HG02943 (cell line): ENCODE data around the gene WNK2.
"Not testable (repeated sequence)": the region's sequence is repeated elsewhere in the genome, so short reads cannot be mapped to it uniquely, and the experiment has no call there.

ENCODE experiments used
- ATAC-seq: cut with Tn5 transposase; IDR thresholded peaks from one replicate; pipeline ENCODE4 v1.9.1; 2021; ENCODE audit warnings: mild to moderate bottlenecking, low read depth, moderate library complexity; ENCODE audit not compliant: unreplicated experiment

Gene WNK2

DNA sequence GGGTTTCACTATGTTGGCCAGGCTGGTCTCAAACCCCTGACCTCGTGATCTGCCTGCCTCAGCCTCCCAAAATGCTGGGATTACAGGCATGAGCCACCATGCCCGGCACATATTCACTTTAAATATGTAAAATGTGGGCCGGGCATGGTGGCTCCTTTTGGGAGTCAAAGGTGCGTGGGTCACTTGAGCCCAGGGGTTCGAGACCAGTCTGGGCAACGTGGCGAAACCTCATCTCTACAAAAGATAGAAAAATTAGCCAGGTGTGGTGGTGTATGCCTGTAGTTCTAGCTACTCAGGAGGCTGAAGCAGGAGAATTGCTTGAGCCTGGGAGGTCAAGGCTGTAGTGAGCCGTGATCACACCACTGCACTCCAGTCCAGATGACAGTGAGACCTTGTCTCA, 67.4 kb downstream of the WNK2 start:
- ATAC-seq, result not testable (repeated sequence)

DNA sequence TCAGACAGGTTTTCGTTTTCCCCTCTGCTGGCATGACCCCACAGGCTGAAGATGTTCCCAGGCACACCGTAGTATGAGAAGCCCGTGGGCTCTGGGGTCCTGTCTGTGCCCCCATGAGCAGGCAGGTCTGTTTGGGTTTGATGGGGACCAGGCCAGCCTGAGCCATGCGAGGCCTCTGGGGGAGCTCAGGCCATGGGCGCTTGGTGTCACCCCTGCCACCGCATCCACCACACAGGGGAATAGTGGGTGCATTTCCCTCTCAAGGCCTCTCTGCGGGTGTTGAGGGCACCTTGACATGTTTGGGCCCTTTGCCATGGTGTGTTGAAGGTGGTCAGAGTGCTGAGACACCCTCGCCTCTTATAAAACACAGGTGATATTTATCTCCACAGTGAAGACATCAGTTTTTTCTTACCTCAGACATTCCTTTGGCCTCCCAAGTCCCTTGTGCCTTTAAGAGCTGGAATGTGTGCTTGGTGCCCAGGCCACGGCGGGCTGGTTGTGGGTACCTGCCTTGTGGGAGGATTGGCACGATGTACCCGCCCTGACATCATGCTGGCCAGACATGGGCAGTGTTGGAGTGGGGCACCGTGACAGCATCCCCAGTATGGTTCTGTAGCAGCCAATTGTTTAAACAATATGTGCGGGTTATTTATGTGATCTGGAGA, 68.3 kb downstream of the WNK2 start:
- ATAC-seq, result no peak

DNA sequence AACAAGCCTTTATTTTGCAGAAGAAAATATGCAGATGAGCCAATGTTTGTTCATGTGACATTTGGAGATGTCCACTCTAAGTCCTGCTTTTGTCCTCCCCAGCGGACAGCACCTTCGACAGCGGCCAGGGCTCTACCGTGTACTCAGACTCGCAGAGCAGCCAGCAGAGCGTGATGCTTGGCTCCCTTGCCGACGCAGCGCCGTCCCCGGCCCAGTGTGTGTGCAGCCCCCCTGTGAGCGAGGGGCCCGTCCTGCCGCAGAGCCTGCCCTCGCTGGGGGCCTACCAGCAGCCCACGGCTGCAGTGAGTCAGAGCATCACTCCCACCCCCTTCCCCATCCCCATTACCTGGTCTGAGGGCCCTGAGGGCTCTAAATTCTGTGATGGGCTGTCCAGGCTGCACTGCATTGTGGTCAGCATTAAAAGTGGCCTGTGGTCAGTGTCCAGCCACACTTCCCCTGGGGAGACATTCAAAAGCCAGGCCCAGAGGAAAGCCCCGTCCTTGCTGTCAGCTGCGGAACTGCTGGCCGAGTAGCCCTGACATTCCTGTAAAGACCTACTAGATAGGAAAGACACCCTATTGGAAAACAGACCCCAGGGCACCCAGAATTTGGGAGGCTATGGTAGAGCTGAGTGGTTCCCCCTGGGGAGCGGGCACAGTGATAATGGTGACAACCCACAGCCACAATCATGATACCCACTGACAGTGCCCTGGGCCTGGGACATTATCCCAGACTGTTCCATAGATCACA, 69.0 kb downstream of the WNK2 start:
- ATAC-seq, result no peak

DNA sequence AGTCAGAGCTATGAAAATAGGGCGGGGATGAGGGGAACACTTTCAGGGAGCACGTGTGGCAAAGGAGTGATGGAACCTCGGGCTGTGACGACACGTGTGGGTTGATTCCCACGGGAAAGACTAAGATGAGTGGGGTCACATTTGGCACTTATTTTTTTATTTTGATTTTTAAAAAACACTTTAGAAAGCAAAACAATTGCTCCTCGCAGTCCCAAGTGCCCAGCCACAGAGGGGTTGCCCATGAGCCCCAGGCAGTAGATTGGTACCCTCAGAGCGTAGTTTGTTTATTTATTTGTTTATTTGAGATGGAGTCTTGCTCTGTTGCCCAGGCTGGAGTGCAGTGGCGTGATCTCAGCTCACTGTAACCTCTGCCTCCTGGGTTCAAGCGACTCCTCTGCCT, 69.7 kb downstream of the WNK2 start:
- no peak for ATAC-seq

DNA sequence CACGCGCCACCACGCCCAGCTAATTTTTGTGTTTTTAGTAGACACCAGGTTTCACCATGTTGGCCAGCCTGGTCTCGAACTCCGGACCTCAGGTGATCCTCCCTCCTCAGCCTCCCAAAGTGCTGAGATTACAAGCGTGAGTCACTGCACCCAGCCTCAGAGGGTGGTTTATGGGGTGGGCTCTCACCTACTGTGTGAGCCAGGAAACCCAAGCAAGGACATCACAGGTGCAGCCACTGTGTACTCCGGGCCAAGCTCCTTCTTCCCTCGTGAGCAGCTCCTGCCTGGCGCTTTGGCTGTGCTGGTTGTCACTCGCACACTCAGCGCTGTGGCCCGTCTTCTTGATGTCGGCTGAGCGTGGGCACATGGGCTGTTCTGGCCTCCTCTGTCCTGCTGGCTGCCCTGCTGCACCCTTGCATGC, 70.1 kb downstream of the WNK2 start:
- ATAC-seq, result no peak

DNA sequence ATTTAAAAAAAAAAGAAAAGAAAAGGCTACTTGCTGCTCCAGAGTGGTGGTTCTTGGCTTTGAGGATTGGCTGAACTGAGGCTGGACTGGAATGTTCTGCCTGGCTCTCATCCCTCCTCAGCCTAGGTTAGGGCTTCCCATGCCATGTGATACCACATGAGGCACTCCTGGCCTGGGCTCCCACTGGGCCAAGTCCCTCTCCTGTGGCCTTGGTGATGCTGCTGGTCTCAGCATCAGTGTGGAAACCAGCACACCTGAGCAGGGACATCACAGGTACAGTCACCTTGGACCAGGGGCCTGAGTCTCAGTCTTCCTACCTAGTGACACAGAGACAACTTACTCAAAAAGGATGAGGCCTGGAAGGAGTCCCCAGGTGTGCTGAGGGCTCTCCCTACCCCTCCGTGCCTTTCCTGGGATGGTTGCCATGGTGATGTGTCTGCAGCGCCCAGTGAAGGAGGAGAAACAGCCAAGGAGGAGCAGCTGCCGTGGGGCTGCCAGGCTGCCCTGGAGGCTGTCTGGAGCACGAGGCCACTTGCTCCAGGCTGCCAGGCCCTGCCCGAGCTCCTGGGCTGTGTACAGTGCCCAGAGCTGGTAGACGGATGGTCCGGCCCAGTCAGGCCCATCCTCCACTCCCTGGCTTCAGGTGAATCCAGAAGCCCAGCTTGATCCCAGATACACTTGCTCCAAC, 71.0 kb downstream of the WNK2 start:
- ATAC-seq, result no peak

DNA sequence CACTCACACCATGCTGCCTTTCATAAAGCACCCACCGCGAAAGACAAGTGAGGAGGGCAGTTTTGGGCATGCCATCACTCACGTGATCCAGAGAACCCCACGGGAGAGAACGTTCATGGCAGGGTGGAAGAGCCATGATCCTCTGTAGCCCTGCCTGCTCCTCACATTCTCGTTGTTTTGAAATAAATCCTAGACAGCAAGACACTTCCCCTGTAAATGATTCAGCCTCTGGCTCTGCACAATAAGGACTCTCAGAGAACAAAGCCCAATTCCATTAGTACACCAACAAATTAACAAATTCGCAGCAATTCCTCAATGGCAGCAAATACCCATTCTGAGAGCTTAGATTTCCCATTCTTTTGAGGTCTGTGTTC, 71.5 kb downstream of the WNK2 start:
- no peak for ATAC-seq

DNA sequence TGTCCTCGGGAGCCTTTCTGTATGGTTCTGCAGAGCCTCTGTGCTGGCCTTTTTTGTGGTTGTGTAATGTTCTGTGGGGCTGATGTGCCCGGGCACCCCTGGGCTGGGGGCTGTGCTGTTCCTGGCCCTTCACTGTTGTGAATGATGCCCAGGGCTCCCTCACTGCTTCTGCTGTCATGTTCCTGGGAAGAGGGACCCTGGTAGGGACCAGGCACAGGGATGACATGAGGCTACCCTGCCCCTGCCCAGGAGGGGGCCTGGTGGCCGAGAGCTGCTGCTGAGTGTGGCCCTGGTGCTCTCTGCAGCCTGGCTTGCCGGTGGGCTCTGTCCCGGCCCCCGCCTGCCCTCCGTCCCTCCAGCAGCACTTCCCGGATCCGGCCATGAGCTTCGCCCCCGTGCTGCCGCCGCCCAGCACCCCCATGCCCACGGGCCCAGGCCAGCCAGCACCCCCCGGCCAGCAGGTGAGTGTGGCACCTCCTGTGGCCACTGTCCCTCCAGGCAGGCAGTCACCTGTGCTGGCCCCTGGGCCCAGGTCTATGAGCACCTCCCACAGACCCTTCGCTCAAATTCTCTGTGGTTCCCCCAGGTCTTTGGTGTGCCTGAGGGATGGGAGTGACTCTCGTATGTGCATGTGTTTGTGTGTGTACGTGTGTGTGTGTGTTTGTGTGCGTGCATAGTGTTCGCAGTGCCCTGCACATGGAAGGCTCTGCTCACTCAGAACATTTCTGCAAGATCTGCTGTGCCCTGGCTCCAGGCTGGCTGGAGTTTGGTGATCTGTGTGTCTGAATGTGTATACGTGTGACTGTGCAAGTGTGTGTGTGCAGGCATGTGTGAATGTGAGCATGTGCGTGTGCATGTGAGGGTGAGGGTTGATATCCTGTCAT, 72.3 kb downstream of the WNK2 start:
- ATAC-seq, result no peak

DNA sequence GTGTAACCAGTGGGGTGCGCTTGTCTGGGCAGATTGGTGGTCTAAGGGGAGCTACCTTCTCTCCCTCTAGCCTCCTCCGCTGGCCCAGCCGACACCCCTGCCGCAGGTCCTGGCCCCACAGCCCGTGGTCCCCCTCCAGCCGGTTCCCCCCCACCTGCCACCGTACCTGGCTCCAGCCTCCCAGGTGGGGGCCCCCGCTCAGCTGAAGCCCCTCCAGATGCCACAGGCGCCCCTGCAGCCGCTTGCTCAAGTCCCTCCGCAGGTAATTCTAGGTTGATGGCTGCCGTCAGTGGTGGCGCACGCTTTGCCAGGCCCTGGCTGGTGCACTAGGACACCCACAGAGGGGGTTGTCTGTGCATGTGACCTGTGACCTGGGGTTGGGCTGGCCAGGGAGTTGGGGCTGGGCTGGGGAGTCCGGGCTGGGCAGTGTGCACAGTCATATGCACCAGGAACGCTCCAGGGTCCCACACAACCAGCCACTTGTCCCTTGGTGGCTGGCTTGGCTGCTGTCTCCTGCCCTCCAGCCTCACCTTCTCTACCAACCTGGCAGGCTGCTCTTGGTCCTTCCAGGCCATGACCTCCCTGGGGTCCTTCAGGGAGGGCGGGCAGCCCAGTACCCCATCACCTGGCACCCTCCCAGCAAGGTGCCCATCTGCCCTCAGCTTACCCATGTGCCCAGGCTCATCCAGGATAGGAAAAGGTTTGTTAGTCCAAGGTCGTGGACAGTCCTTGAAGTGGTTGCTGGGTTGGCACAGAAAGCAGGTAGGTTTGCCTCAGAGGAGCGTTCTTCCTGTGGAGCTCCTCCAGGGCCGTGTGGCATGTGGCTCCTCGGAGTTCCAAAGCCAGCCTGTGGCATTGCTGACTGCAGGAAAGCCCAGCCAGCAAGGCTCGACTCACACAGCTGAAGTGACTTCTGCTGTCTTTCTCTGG, 73.2 kb downstream of the WNK2 start:
- no peak for ATAC-seq

DNA sequence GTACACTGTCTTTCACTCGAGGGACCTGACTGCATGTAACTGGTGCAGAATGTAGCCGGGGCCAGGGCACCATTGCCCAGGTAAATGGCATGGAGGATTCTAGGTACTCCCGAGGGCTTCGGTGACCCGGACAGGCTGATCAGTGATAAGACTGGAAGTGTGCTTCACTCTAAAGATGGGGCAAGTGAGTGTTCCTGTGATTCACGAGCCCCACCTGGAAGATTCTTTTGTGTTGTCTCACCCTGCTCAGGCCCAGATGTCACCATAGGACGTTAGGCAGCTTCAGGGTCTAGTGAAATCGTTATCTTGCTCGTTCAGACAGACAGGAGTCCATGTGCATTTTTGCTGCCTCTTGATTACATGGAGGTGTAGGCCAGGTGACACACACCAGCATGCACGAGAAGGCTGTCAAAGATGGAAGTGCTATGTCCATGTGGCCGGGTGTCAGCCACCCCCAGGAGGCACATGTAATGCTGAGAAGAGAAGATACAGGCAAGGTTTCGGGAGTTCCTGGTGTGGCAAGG, 73.9 kb downstream of the WNK2 start:
- ATAC-seq, result no peak

DNA sequence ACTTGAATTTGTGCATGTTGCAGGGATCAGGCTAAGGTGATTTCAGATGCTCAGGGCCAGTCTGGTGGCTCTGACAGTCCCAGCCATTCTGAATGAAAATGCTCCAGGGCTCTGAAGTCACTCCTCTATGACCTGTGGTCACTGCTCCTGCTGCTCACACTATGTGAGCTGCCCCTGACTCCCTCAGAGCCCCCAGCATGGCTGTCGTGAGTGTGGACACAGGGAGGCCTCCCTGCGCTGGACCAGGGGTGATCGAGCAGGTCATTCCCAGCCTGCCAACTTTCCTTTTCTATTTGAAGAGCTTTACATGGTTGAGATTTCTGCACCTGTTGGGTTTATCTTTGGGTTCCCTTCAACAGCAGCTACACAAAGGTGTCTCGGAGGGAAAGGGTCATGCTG, 74.5 kb downstream of the WNK2 start:
- ATAC-seq, result no peak

DNA sequence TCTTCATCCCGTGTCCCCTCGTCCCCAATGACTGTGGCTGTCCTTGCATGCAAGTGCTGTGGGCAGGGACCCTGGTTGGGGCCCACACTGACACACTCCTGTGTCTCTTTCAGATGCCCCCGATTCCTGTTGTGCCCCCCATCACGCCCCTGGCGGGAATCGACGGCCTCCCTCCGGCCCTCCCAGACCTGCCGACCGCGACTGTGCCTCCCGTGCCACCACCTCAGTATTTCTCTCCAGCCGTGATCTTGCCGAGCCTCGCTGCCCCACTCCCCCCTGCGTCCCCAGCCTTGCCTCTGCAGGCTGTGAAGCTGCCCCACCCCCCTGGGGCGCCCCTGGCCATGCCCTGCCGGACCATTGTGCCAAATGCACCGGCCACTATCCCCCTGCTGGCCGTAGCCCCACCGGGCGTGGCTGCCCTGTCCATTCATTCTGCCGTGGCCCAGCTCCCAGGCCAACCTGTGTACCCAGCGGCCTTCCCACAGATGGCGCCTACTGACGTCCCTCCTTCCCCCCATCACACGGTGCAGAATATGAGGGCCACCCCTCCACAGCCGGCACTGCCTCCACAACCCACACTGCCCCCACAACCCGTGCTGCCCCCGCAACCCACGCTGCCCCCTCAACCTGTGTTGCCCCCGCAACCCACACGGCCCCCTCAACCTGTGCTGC, 75.0 kb downstream of the WNK2 start:
- no peak for ATAC-seq

DNA sequence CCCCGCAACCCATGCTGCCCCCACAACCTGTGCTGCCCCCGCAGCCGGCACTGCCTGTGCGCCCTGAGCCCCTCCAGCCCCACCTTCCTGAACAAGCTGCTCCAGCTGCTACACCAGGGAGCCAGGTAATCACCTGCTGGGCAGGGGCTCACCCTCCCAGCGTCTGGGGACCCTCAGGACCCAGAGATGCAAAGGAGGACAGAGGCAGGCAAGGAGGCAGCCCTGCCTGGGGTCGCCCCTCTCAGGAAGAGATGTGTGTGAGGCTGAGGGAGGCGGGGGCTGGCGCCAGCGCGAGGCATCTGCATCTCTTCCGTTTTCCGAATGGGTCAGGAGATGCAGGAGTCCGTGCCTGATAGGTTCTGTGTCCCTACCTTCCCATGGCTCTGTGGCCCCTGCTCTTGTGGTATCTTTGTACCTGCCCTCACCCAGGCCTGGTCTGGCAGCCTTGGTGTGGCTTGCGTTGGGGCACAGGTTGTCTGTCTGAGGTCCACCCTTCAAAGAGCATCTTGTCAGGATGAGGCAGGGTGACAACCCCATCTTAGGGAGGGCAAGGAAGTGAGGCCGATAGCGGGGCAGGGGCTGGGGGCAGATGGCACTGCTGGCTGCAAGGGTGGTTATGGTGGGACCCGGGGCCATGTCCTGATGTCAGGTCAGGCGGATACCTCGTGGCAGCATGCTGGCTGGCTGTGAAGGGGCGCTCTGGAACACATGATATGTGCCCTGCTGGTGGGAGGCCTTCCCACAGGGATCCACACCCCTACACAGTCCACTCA, 75.7 kb downstream of the WNK2 start:
- no peak for ATAC-seq

DNA sequence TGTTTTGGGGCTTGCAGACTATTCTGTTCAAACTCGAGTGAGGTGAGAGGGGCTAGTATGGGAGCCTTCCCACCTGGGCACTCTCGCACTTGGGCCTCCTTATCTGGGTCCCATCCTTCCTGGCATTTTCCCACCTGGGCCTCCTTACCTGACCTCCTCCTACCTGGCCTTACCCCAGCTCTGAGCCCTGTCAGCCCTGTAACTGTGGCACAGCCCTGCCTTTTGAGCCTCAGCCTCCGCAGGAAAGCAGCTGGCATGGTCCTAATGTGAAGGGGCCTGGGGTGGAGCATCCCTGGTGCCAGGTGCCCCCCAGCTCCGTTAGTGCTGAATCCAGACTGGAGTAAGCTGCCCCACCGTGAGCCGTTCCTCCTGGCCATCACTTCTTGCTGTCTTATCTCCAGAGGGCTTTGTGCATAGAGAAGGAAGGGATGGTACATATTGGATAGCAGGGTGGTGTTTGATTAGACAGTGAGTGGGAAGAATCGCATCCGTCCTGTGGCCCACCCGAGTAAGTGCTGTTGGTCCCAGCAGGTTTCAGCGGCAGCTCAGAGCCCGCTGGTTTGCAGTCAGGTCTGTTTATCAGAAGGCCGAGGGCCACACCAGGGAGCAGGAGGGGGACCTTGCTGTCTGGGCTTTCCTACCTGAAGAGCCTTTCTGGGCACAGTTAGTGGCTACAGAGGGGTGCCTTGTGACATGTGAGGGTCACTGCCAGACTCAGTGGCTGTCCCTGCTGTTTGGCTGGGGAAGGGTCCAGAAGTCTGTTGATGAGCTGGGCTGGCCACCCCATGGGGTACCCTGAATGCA, 76.5 kb downstream of the WNK2 start:
- ATAC-seq, result no peak

DNA sequence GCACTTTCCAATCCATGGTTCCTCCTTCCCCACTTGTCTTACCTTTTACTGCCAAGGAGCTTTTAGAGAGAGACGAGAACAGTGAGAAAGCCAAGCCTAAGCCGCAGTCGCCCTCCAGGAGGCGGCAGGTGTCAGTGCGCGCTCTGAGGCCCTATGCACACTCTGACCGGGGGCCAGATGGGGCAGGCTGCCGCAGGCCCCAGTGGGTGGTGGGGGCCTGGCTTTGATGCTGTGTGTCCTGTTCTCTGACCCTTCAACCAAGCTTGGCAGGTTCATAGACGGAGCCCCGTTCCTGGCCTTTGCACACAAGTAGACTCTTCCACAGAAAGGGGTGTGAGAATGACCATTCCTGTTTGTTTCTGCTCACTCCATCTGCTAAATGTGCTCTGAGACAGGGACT, 77.3 kb downstream of the WNK2 start:
- no peak for ATAC-seq

DNA sequence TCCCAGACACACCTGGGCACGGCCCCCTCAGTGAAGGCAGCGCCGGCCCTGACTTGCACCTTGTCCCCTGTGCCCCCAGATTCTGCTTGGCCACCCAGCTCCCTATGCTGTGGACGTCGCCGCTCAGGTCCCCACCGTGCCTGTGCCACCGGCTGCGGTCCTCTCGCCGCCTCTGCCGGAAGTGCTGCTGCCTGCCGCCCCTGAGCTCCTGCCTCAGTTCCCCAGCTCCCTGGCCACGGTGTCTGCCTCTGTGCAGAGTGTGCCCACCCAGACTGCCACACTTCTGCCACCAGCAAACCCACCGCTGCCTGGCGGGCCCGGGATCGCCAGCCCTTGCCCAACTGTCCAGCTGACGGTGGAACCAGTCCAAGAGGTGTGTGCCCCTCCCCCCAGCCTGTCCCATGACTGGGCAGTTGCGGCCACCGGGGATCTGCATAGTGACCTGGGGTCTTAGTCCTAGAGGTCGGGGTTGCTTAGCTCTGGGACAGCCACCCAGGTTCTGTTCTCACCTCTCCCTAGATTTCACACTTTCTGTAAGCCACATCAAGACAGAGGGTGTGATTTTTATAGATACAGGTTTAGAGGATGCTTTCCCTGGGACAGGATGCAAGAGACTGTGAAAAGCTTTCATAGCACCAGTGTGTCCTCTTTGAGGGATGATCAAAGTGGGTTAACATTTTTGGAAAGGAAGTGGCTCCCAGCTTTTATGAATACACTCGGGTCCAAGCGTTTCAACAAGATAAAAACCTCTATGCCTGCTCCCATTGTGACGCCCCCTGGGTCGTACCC, 78.0 kb downstream of the WNK2 start:
- ATAC-seq, result no peak
